ENCODE results near the gene FIGNL2. TPM values are rescaled to one million over a fixed set of nuclear protein-coding genes. Genes with fewer than 3 reads are reported as not detected.
A peak's percentile ranks its signal among the peaks of the same experiment; 100 is the strongest.

Gene FIGNL2
- total RNA-seq, 1 experiment from 2014 or later = not detected

DNA sequence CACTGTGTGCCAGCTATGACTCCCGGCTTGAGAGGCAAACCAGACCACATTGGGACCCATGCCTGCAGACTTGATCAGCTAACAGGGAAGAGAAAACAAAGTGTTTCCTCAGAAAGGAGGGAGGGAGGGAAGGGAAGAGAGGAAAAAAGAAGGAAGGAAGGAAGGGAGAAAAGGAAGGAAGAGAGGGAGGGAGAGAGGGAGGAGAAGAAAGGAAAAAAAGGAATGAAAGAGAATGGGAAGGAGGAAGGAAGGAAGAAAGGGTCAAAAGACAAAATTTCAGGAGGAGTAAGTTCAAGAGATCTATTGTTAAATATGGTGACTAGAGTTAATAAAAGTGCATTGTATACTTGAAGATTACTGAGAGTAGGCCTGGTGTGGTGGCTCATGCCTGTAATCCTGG is 18.9 kb downstream of the FIGNL2 start:
- H3K27ac Mint-ChIP-seq (ENCODE audit: unreplicated experiment) = no peak overlapping the region
- CTCF ChIA-PET = no interaction called here

DNA sequence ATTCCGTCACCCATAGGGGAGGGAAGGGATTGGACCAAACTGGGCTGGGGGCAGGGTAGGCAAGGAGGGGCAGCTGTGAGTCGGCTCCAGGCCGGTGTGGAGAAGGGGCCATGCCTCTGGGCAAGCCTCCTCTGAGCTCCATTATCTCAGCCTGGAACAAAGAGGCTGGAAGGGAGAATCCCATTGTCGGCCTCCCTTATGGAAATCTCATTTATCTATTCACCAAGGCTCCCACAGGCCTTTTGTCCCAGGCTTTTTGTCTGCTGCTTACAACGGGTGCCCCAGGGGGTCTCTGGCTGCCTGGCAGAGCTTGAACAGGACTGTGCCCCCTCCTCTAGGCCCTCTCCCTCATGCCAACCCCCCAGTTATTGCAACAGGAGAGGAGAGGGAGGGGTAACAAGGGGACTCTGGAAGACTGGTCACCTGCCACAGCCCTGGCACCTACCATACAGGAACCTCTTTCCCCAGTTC is 19.5 kb downstream of the FIGNL2 start:
- intact Hi-C loops (cut with micrococcal nuclease; ENCODE audit: unreplicated experiment) = no loop called here
- Mint-ChIP-seq H3K9me3 (ENCODE audit: low read depth, unreplicated experiment) (no peaks in the 10 kb centered on the region), H3K27ac (ENCODE audit: unreplicated experiment) (no peak overlapping the region), H3K4me3 (ENCODE audit: low read depth, unreplicated experiment) (no peak overlapping the region), H3K36me3 (ENCODE audit: insufficient read depth, unreplicated experiment) (no peaks in the 10 kb centered on the region), H3K27me3 (ENCODE audit: unreplicated experiment) (peaks cover 47% of the 10 kb centered on the region), H3K4me1 (ENCODE audit: low read depth, unreplicated experiment) (peaks cover 8% of the 10 kb centered on the region)
- TF ChIP-seq, protein P1, sequence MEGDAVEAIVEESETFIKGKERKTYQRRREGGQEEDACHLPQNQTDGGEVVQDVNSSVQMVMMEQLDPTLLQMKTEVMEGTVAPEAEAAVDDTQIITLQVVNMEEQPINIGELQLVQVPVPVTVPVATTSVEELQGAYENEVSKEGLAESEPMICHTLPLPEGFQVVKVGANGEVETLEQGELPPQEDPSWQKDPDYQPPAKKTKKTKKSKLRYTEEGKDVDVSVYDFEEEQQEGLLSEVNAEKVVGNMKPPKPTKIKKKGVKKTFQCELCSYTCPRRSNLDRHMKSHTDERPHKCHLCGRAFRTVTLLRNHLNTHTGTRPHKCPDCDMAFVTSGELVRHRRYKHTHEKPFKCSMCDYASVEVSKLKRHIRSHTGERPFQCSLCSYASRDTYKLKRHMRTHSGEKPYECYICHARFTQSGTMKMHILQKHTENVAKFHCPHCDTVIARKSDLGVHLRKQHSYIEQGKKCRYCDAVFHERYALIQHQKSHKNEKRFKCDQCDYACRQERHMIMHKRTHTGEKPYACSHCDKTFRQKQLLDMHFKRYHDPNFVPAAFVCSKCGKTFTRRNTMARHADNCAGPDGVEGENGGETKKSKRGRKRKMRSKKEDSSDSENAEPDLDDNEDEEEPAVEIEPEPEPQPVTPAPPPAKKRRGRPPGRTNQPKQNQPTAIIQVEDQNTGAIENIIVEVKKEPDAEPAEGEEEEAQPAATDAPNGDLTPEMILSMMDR (IDR thresholded peaks at IDR 0.05; ENCODE audit: unreplicated experiment) = no peak
- CTCF ChIA-PET = no interaction called here
- BruUV-seq (replicated peaks) = no TSS peak
- no peak for DNase-seq

More for the DNA sequence above, 18.9 kb downstream of the FIGNL2 start:
- no peak for DNase-seq
- intact Hi-C loops (cut with micrococcal nuclease; ENCODE audit: unreplicated experiment) = no loop called here
- Mint-ChIP-seq H3K36me3 (ENCODE audit: insufficient read depth, unreplicated experiment) (no peaks in the 10 kb centered on the region), H3K4me3 (ENCODE audit: low read depth, unreplicated experiment) (no peak overlapping the region), H3K9me3 (ENCODE audit: low read depth, unreplicated experiment) (no peaks in the 10 kb centered on the region), H3K4me1 (ENCODE audit: low read depth, unreplicated experiment) (peaks cover 8% of the 10 kb centered on the region), H3K27me3 (ENCODE audit: unreplicated experiment) (peaks cover 52% of the 10 kb centered on the region)
- TF ChIP-seq, protein P1 (IDR thresholded peaks at IDR 0.05; ENCODE audit: unreplicated experiment) = no peak
- no TSS peak for BruUV-seq (replicated peaks)

DNA sequence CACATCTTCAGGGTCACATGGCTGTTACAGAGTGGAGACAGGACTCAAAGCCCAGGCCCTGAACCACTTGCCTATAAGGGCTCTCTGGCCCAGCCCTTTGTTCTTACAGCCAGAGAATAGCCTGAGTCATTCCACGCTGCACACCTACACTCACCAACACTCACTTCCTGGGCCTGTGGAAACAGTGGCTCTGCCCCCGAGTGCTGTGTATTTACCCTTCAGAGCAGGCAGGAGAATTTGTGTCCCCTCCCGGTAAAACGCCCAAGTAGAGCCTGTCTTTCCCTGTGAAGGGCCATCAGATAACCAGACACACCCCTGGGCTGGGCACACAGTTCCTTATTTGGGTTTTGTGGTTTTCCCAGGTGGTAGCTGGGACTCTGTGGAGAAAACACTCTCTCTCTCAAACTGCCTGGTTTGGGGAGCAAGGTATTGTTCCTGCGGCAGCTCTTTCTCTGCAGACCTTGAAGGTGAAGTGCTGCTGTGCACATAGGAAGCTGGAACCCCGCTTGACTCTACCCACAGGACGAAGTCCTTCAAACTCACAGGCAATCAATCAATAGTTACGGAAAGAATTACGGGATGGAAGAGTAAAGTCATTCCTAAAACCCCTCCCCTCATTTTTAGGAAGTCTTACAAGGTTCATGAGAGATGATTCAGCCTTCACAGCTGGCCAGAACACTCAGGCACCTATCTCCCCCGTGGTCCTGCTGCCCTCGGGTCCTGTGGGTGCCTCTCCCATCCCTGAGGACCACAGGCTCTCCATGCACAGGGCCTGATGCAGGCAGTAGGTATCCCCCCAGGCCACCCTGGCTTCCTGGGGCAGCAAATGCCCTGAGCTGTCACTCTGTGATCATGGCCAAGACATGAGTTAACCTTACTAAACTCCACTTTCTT is 20.3 kb downstream of the FIGNL2 start:
- Mint-ChIP-seq H3K27ac (ENCODE audit: unreplicated experiment) (no peak overlapping the region), H3K27me3 (ENCODE audit: unreplicated experiment) (peaks cover 38% of the 10 kb centered on the region), H3K4me3 (ENCODE audit: low read depth, unreplicated experiment) (no peak overlapping the region), H3K4me1 (ENCODE audit: low read depth, unreplicated experiment) (peaks cover 8% of the 10 kb centered on the region), H3K36me3 (ENCODE audit: insufficient read depth, unreplicated experiment) (no peaks in the 10 kb centered on the region), H3K9me3 (ENCODE audit: low read depth, unreplicated experiment) (no peaks in the 10 kb centered on the region)
- intact Hi-C loops (cut with micrococcal nuclease; ENCODE audit: unreplicated experiment) = no loop called here
- CTCF ChIA-PET = interaction anchor here (0.6 kb wide), 1 partner anchor 58 kb away, joined by 3 read pairs; no protein-coding TSS in a partner anchor
- BruUV-seq (replicated peaks) = no TSS peak
- peak; percentile 17 for DNase-seq
- TF ChIP-seq, protein P1 (IDR thresholded peaks at IDR 0.05; ENCODE audit: unreplicated experiment) = no peak

DNA sequence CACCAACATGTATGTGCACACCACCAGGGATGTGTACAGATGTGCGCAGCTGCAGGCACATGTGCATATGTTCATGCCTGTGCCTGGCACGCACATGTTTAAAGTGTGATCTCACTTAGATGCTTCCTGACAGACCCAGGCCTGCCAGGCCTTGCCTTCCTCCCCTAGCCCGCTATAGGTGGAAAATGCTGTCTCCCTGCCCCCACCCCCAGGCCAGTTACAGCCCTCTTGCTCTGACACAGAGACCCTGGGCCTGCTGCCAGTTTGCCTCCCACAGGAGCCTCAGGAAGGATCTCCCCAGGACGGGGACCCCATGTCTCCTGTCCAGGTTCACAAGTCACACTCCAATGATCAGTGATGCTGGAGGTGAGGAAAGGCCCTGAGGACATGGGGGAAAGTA is 21.6 kb downstream of the FIGNL2 start:
- peaks cover 25% of the 10 kb centered on the region for H3K27me3 Mint-ChIP-seq (ENCODE audit: unreplicated experiment)
- no peak overlapping the region for H3K27ac Mint-ChIP-seq (ENCODE audit: unreplicated experiment)
- intact Hi-C loops (cut with micrococcal nuclease; ENCODE audit: unreplicated experiment) = no loop called here

More for the DNA sequence above, 21.6 kb downstream of the FIGNL2 start:
- BruUV-seq (replicated peaks) = no TSS peak
- DNase-seq = no peak
- Mint-ChIP-seq H3K4me1 (ENCODE audit: low read depth, unreplicated experiment) (peaks cover 8% of the 10 kb centered on the region), H3K9me3 (ENCODE audit: low read depth, unreplicated experiment) (no peaks in the 10 kb centered on the region), H3K4me3 (ENCODE audit: low read depth, unreplicated experiment) (no peak overlapping the region), H3K36me3 (ENCODE audit: insufficient read depth, unreplicated experiment) (no peaks in the 10 kb centered on the region)
- TF ChIP-seq, protein P1 (IDR thresholded peaks at IDR 0.05; ENCODE audit: unreplicated experiment) = no peak
- CTCF ChIA-PET = no interaction called here
